K562 (cell line): Measurements from ENCODE around the gene TMEM132E. TPM values are rescaled to one million over a fixed set of nuclear protein-coding genes. Genes with fewer than 3 reads are reported as not detected.

Experiments used
- ATAC-seq: fragments of 200-7000 bp; cut with Tn5 transposase; 3 replicates; pipeline ENCODE4 v1.9.1; 2020; ENCODE audit warnings: moderate library complexity
- BruUV-seq: library from RNA; stranded (reverse); fragments of 400-500 nt; replicated peaks from 2 replicates; lab custom pipeline; 2021; lab: Mats Ljungman, UMichigan
- CTCF ChIA-PET: fragments of 300-600 bp; formaldehyde crosslinking; extraction: SDS; loops from one replicate; lab custom pipeline; 2021; ENCODE audit warnings: low intra/inter-chr PET ratio; lab: Yijun Ruan, JAX
- POLR2A ChIA-PET: fragments of 300-600, 350-650 bp; sonication (Branson Sonifier 250); formaldehyde crosslinking; extraction: SDS; loops from one replicate; lab custom pipeline; 2021; ENCODE audit warnings: antibody characterized with exemption, inconsistent platforms; lab: Yijun Ruan, JAX
- DNase-seq, 4 experiments: peaks; one replicate each; pipeline versions ENCODE4 v3.0.0 to v3.0.0-alpha.2; 2011 to 2018; ENCODE audit warnings: low spot score in 3 of 4, mixed read lengths in 3 of 4; ENCODE audit errors: extremely low read depth in 1 of 4
- FAIRE-seq: peaks from 2 replicates; lab custom pipeline; 2011; peaks lifted over from hg19 to GRCh38; lab: Jason Lieb, UNC
- H2AFZ ChIP-seq: 2 replicates; pipeline ENCODE4 v1.6.0; 2011; ENCODE audit warnings: low read depth, low read length, control low read depth, inconsistent platforms
- H3K27ac ChIP-seq: fragments of 200-600 bp; 3 replicates; pipeline ENCODE4 v1.8.0; 2011; ENCODE audit warnings: low read depth, mild to moderate bottlenecking, control low read depth, inconsistent platforms, low read length, moderate library complexity, mixed read lengths; ENCODE audit errors: extremely low read depth
- H3K27me3 ChIP-seq, 2 experiments: fragments of 300-600 bp in 1 of 2; 2 replicates in 1 of 2; 3 replicates in 1 of 2; pipeline versions ENCODE4 v1.6.0 to v1.8.0; 2011; ENCODE audit warnings: inconsistent platforms in 2 of 2, low read length in 2 of 2, mild to moderate bottlenecking in 1 of 2, mixed read lengths in 1 of 2, moderate library complexity in 1 of 2; ENCODE audit not compliant: control insufficient read depth in 2 of 2, insufficient read depth in 2 of 2
- H3K36me3 ChIP-seq: fragments of 300-600 bp; 3 replicates; pipeline ENCODE4 v1.8.0; 2011; ENCODE audit warnings: mild to moderate bottlenecking, low read length, inconsistent platforms; ENCODE audit not compliant: control insufficient read depth, insufficient read depth
- H3K4me1 ChIP-seq, 2 experiments: fragments of 200-600 bp in 1 of 2; replicated peaks in 1 of 2; 2 replicates in 1 of 2; 3 replicates in 1 of 2; pipeline versions ENCODE4 v1.5.1 to v1.8.0; 2011; ENCODE audit warnings: inconsistent platforms in 2 of 2, low read length in 2 of 2, mild to moderate bottlenecking in 1 of 2, mixed read lengths in 1 of 2, moderate library complexity in 1 of 2; ENCODE audit not compliant: control insufficient read depth in 2 of 2, insufficient read depth in 2 of 2
- H3K4me2 ChIP-seq: 2 replicates; pipeline ENCODE4 v1.6.1; 2011; ENCODE audit warnings: low read length, control low read depth, inconsistent platforms, mixed read lengths; ENCODE audit not compliant: insufficient read depth
- H3K4me3 ChIP-seq: fragments of 200-600 bp; sonication (generic), shearing (Covaris generic); 2 replicates; pipeline ENCODE4 v1.5.1; 2016; ENCODE audit warnings: control low read depth, inconsistent platforms
- H3K79me2 ChIP-seq: fragments of 200-600 bp; 3 replicates; pipeline ENCODE4 v1.8.0; 2011; ENCODE audit warnings: low read length, inconsistent platforms; ENCODE audit not compliant: control insufficient read depth, insufficient read depth
- H3K9ac ChIP-seq, 2 experiments: 2 replicates each; pipeline versions ENCODE4 v1.6.0 to v1.6.1; 2011; ENCODE audit warnings: low read depth in 2 of 2, low read length in 2 of 2, control low read depth in 1 of 2, inconsistent platforms in 1 of 2, mild to moderate bottlenecking in 1 of 2, mixed read lengths in 1 of 2; ENCODE audit not compliant: insufficient read depth in 1 of 2
- H3K9me1 ChIP-seq: one replicate; pipeline ENCODE4 v1.6.0; 2011; ENCODE audit warnings: inconsistent platforms, mild to moderate bottlenecking, low read length, moderate library complexity; ENCODE audit not compliant: control insufficient read depth, insufficient read depth
- H3K9me3 ChIP-seq: replicated peaks from 2 replicates; pipeline ENCODE4 v1.5.1; 2011; ENCODE audit warnings: low read depth, low read length, inconsistent platforms; ENCODE audit not compliant: control insufficient read depth, insufficient read depth
- H4K20me1 ChIP-seq: replicated peaks from 2 replicates; pipeline ENCODE4 v1.6.1; 2011; ENCODE audit warnings: low read length, inconsistent platforms, mixed read lengths; ENCODE audit not compliant: control insufficient read depth, insufficient read depth
- BDP1 ChIP-seq: IDR thresholded peaks from 3 replicates; pipeline ENCODE4 v1.6.1; 2011; ENCODE audit not compliant: insufficient read length, insufficient read depth
- C11orf30 ChIP-seq: fragments of 450-650 bp; IDR thresholded peaks from 2 replicates; pipeline ENCODE4 v1.6.1; 2016; ENCODE audit warnings: low read depth, mild to moderate bottlenecking
- DLX4 ChIP-seq: fragments of 250-450 bp; sonication (Bioruptor Pico); IDR thresholded peaks from 2 replicates; pipeline ENCODE4 v1.6.1; 2021; ENCODE audit warnings: mild to moderate bottlenecking
- GATA2 ChIP-seq: sonication (generic); formaldehyde crosslinking; IDR thresholded peaks from 2 replicates; pipeline ENCODE4 v1.4.0; 2020; ENCODE audit warnings: mild to moderate bottlenecking, missing genetic modification reagents
- HNRNPH1 ChIP-seq: fragments of 200-400 bp; formaldehyde crosslinking; optimal IDR thresholded peaks from 2 replicates; pipeline ENCODE3; 2017; ENCODE audit warnings: low read depth, mild to moderate bottlenecking, low read length, moderate library complexity
- MAFF ChIP-seq: IDR thresholded peaks from 2 replicates; pipeline ENCODE4 v1.6.1; 2012; ENCODE audit warnings: low read length, improper control_type of control experiment
- RB1 ChIP-seq: fragments of 450-650 bp; IDR thresholded peaks from 2 replicates; pipeline ENCODE4 v1.6.1; 2017; ENCODE audit warnings: low read depth, mild to moderate bottlenecking
- SMARCE1 ChIP-seq: fragments of 450-650 bp; IDR thresholded peaks from 2 replicates; pipeline ENCODE4 v1.7.1; 2016; ENCODE audit warnings: mild to moderate bottlenecking
- ZBTB40 ChIP-seq, 2 experiments: fragments of 450-650 bp in 1 of 2; sonication (generic) in 1 of 2; formaldehyde crosslinking in 1 of 2; IDR thresholded peaks; 2 replicates each; pipeline versions ENCODE4 v1.7.1 to v1.9.0; 2016 to 2022; ENCODE audit warnings: inconsistent platforms in 1 of 2, mild to moderate bottlenecking in 1 of 2, missing genetic modification reagents in 1 of 2
- WGBS: fragments of 100-300 bp; shearing (Covaris generic); methylation state at CpG from one replicate; pipeline ENCODE4 v1.1.6; 2016; ENCODE audit warnings: low coverage, mixed read lengths; ENCODE audit not compliant: insufficient coverage; ENCODE audit errors: missing lambda C conversion rate; 5-methylcytosine and 5-hydroxymethylcytosine counted together
- in situ Hi-C: fragments of 300-500 bp; cut with MboI; formaldehyde crosslinking; loops from 4 replicates; pipeline ENCODE4 v1.15.0; 2018; ENCODE audit warnings: inconsistent platforms, mixed read lengths
- intact Hi-C: fragments of 100-400 bp; cut with micrococcal nuclease; formaldehyde crosslinking; loops from 2 replicates; pipeline ENCODE4 v1.14.2; 2022
- polyA plus RNA-seq, 8 experiments: library from polyadenylated mRNA; depleted of rRNA in 4 of 8; stranded (reverse) in 5 of 8; unstranded in 3 of 8; fragments of >200 nt; fragmentation: Nextera tagmentation in 2 of 8; fragmentation: Illumina TruSeq in 1 of 8; extraction: Ambion mirVana in 2 of 8; extraction: Trizol in 1 of 8; gene quantifications; 2 replicates each; pipeline versions ENCODE4 v1.2.1 to v1.2.3, GENCODE V29; 2011 to 2014; ENCODE audit warnings: inconsistent platforms in 1 of 8, missing spikeins in 1 of 8
- total RNA-seq, 7 experiments: library from RNA; depleted of rRNA in 6 of 7; stranded (reverse); fragments of >200 nt in 6 of 7; fragmentation: Illumina TruSeq in 2 of 7; extraction: Trizol in 2 of 7; gene quantifications; 2 replicates each; pipeline versions ENCODE4 v1.2.1 to v1.2.3, GENCODE V29; 2011 to 2021; ENCODE audit warnings: low replicate concordance in 1 of 7

Gene TMEM132E
- total and polyA plus RNA-seq, 9 of the 15 experiments (the other 6 are each of a cell fraction or from before 2014, with no cell fraction given) = not detected

- Histone ChIP-seq H3K9me3 (no peaks in the 10 kb centered on the region), H3K27ac (no peak overlapping the region), H3K9ac (peak overlapping the region in 1 of 2 experiments; percentile 10; a peak in 1 of 4 replicates), H3K36me3 (no peaks in the 10 kb centered on the region), H3K79me2 (no peaks in the 10 kb centered on the region), H2AFZ (no peak overlapping the region), H3K4me2 (no peak overlapping the region), H3K9me1 (no peaks in the 10 kb centered on the region), H3K4me3 (no peak overlapping the region), H3K27me3 (peaks cover 6 to 65% of the 10 kb centered on the region in 2 experiments; a peak in 4 of 5 replicates), H4K20me1 (peaks cover 12% of the 10 kb centered on the region; the same call in 1 of the 2 replicates), H3K4me1 (peaks cover 0 to 13% of the 10 kb centered on the region in 2 experiments; a peak in 1 of 5 replicates)
- in situ Hi-C loops = no loop called here
- intact Hi-C loops = loop anchor here (2.0 to 10.0 kb wide), 2 partner anchors 95 to 223 kb away; no protein-coding TSS in a partner anchor
- BruUV-seq = no TSS peak
- ATAC-seq (peak; percentile 99), DNase-seq (peak; percentile 82 to 86 (median 83)), FAIRE-seq (peak; percentile 91)
- CTCF ChIA-PET = interaction anchor here (0.5 to 1.4 kb wide), 5 partner anchors 95 to 438 kb away, joined by 3 to 7 read pairs (median 5); no protein-coding TSS in a partner anchor
- POLR2A ChIA-PET = interaction anchor here (0.7 kb wide), 1 partner anchor 31 kb away, joined by 3 read pairs; no protein-coding TSS in a partner anchor
- WGBS = 11% methylated on average over 43 of the region's 73 CpGs
- TF ChIP-seq DLX4 (CRISPR knock-in tag) = no peak
- peak; percentile 32; the same call in 1 of the 2 replicates for TF ChIP-seq RB1
- no peak for TF ChIP-seq C11orf30
- TF ChIP-seq GATA2 (CRISPR knock-in tag) = no peak
- TF ChIP-seq ZBTB40 (IDR thresholded peaks at IDR 0.05) = no peak
- TF ChIP-seq ZBTB40 (CRISPR knock-in tag; IDR thresholded peaks at IDR 0.05) = no peak
- TF ChIP-seq BDP1 = no peak
- TF ChIP-seq SMARCE1 = peak; percentile 63; the same call in 1 of the 2 replicates
- TF ChIP-seq MAFF = no peak
- TF ChIP-seq HNRNPH1 = no peak
These were observed 58.5 kb downstream of the TMEM132E start for GRCh38 chr17:34637548-34638525.
